Measurements from ENCODE around the gene TFAP2C.
"Not testable (repeated sequence)": the region's sequence is repeated elsewhere in the genome, so short reads cannot be mapped to it uniquely, and the experiment has no call there.

The TFAP2C gene

DNA sequence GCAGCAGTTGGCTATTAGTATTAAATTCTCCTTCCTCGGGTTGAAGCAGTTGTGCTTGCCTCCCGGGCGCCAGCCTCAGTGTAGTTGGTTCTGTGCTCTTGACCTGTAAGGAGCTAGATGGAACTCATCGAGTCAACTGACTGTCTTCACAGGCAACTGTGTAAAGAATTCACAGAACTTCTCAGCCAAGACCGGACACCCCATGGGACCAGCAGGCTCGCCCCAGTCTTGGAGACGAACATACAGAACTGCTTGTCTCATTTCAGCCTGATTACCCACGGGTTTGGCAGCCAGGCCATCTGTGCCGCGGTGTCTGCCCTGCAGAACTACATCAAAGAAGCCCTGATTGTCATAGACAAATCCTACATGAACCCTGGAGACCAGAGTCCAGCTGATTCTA lies 8.5 kb downstream of the TFAP2C start:
- DNase-seq: no peak

DNA sequence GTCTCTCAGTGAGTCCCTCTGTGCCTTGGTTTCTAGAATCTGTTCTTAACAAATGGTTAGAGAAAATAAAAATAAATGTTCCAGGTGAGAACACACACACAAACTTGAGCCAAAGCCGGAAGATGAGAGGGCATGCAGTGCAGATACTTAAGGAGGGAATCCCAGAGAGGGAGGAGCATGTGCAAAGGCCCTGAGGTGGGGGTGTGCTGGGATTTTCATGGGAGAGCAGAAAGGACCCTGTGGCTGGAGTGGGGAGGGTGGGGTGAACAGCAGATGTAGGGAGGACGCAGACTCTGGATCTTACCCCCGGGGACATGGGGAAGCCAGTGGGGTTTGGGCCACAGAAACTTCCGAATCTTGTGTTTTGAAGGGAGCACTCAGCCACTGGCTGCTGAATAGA lies 17.5 kb downstream of the TFAP2C start:
- DNase-seq: no peak

DNA sequence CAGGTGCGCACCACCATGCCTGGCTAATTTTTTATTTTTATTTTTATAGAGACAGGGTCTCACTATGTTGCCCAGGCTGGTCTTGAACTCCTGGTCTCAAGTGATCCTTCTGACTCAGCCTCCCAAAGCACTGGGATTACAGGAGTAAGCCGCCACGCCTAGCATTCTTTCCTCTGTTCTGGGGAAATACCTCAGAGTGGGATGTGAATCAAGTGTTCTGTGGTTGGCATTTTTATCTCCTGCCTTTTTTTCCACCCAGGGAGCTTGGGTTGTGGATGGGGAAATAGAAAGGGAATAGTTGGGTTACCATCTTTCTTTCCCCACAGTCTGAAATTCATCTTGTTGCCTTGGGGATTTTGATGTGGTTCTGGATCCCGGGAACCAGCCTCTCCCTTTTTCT lies 24.1 kb downstream of the TFAP2C start:
- DNase-seq: no peak

DNA sequence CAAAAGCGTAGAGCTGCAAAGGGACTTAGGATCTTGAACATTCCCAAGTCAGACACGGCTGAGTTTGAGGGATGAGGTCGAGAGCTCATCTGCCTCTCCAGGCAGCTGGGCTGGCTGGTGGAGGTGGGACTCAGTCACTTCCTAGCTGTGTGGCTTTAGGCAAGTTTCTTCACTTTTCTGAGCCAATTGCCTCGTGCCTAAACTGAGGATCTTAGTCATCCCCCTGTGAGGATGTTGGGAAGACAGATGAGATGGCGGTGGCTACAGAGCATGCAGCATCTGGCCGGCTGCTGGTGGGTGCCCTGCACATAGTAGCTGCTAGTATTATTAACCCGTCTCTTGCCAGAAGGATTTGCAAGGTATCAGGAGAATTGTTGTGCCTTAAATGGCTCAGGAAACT lies 27.5 kb downstream of the TFAP2C start:
- no peak for DNase-seq

DNA sequence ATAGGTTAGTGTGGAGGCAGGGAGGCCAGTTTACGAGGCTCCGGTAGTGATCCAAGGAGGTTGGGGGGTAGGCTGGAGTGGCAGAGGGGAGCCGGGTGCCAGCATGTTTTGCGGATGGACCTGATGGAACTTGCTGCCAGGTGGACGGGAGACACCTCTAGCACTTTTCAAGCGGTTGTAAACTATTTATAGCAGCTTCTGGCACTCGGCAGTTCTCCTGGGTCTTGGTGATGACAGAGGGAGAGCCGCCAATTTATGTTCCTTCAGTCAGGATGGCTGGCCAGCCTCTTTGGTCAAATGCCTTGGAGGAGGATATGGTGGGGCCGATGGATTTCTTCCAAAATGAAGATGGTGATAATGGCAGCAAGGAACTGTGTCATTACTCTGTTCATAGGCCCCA lies 28.8 kb downstream of the TFAP2C start:
- no peak for DNase-seq

DNA sequence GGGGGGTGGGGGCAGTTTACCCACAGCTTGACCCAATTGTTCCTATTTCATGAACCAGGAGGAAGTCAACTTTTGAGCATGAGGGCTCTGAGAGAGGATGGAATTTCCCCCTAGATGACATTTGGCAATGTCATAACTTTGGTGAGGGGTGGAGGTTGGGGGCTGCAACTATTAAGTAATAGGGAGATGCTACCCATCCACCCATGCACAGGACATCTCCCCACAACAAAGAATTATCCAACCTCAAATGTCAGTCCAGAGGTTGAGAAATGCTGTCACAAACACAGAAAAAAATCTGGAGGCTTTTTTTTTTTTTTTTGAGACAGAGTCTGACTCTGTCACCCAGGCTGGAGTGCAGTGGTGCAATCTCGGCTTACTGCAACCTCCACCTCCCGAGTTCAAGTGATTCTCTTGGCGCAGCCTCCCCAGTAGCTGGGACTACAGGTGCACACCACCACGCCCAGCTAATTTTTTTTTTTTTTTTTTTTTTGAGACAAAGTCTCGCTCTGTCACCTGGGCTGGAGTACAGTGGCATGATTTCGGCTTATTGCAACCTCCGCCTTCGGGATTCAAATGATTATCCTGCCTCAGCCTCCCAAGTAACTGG lies 29.3 kb downstream of the TFAP2C start:
- DNase-seq: not testable (repeated sequence)

DNA sequence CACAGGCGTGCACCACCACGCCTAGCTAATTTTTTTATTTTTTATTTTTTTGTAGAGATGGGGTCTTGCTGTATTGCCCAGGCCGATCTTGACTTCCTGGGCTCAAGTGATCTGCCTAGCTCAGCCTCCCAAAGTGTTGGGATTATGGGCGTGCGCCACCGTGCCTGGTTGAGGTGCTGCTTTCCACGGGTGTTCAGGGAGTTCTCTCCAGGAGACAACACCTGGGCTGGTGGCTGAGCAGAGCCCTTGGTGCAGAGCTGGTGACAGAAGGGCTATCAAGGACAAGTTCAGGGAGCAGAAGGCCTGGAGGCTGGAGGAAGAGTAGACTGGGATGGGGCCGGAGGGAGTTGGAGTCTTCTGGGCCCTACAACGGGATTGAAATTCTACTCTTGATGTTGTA lies 34.6 kb downstream of the TFAP2C start:
- DNase-seq: no peak

DNA sequence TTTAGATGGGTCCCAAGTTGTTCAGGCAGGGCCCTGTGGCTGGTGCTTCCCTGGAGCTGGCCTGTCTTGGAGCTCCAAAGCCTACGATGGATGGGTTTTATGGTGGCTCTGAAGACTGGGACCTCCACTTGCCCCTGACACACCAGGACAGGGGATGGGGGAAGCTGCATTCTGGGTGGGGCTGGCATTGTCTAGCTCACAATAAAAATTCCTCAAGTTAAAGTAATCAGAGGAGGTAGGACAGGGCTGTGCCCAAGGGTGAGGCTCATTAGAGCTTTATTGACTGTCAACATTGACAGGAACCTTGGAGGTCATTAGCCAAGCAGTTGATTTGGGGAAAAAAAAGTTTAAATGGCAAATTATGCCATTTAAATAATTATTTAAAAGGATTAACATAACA lies 35.7 kb downstream of the TFAP2C start:
- no peak for DNase-seq

DNA sequence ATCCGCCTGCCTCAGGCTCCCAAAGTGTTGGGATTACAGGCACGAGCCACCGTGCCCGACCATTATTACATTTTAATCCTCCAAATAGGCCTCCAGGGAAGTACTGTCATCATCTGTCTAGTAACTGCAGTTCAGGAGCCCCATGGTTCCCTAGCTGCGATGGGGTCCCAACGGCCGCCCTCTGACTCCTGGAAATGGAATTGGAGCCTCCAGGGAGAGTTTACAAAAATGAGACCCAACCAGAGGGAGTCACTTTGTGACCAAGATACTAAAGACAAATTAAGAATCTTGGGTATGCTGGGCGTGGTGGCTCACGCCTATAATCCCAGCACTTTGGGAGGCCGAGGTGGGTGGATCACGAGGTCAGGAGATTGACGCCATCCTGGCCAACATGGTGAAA lies 36.7 kb downstream of the TFAP2C start:
- DNase-seq: no peak

DNA sequence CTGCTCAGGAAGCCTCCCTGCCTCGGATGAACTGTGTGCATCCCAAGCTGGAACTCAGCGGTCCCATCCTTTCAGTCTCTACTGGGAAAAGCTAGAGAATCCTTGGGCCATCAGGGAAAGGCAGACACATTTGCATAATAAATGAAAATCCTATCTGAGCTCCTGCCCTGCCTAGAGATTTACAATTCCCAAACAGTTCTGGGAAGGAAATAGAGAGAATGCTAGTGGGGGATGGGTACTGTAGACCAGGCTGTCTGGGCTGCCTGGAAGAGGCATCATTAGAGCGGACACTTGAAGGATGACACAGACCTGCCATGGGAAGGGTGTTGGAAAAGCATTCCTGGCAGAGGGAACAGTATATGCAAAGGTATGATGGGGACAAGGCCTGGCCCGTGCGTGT lies 44.3 kb downstream of the TFAP2C start:
- no peak for DNase-seq

DNA sequence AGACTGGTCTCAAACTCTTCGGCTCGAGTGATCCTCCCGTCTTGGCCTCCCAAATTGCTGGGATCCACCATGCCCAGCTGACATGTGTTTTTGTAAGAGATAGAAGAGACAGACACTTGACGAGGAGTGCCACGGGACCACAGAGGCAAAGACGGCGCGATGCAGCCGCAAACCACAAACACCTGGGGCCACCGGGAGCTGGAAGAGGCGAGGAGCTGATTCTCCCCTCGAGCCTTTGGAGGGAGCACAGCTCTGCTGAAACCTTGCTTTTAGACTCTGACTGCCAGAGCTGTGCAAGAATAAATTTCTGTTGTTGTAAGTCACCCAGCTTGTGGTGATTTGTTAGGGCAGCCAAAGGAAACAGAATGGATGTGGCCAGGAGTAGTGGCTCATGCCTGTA lies 46.9 kb downstream of the TFAP2C start:
- no peak for DNase-seq

DNA sequence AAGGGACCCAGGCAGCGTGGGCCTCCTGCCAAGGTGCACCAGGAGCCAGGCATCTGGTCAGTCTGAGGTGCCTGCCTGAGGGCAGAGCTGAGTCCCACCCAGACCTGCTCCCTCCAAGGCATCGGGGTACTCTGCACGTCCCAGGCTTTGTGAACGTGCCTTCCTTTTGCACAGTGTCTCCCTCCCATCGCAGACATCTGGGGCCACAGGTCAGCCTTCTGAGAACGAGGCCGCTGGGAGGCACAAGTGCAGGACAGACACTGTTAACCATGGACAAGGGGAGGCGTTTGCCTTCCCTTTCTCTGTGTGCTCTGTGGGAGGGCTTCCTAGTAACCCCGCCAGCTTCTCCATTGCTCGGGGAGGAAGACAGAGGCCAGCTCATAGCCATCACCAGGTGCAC lies 47.6 kb downstream of the TFAP2C start:
- no peak for DNase-seq

DNA sequence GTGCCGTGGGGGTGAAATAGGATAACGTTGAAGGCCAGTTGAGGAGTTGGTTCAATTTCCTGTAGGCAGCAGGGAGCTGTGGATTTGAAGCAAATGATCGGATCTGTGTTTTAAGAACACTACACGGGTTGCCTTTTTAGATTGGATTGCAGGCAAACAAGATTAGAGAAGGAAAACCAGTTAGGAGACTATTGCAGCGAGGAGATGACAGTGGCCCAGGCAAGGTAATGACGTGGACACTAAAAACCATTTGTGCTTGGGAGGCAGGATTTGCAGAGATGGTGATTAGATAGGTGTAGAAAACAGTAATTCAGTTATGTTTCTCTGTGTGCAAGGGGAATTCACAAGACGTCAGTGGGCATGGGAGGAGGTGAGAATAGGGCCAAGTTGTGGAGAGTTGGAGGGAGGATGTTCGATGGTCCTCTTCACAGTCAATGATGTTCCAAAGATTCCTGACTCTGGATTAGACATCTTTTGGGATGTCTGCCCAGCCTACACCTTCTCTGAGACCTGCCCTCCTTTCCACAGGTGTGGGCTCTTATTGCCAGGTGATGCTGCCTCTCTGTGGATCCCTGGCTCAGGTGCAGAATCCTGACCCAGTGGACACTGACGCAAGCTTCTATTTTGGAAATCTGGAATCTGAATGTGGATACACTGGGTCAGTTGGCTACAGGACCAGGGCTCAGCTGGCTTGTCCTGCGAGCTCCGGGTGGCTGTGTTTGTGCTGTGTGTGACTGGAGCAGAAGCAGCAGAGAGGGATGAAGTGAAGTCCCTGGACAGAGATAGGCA lies 54.2 kb downstream of the TFAP2C start:
- DNase-seq: no peak

DNA sequence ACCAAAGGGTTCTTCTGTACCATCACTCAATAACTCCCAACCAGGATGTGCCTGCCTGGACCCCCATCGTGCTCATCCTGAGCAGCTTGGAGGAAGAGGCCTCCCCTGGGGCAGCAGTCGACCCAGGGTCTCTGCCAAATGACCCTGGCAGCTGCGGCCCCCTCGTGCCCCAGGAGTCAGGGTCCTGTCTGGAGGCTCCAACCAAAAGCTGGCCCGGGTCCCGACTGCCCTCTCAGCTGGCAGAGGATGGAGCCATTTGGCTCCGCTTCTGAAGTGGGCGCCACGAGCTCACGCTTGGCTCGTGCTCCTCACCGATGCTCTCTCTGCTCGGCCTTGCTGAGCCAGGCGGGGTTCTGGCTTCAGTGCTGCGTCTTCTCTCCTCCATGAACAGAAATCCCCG lies 56.8 kb downstream of the TFAP2C start:
- peak in 1 of 58 donors; percentile 7 for DNase-seq

DNA sequence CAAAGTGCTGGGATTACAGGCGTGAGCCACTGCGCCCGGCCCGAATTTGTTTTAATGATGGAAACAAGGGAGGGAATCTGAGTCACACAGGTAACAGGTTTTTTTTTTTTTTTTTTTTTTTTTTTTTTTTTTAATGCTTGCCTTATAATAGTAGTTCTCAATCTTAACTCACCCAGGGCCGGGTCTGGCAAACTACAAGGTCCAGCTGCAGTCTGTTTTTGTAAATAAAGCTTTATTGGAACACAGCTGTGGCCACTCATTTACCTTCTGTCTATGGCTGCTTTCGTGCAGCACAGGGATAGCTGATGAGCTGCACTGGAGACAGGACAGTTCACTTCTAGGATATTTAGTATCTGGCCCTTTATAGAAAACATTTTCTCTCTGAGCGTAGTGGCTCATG lies 58.0 kb downstream of the TFAP2C start:
- no peak for DNase-seq

DNA sequence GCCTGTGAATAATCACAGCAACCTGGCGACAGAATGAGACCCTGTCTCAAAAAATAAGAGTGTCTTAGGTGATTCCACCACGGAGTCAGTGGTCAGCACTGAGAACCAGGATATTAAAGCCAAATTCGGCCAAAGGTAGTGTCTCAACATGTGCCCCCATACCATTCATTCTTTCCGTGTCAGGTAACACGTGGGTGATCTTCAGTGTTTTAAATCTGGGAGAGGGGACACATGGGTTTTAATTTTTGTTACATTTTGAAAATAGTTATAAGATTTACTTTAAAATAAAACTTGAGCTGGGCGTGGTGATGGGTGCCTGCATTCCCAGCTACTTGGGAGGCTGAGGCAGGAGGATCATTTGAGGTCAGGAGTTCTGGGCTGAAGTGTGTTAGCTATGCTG lies 59.0 kb downstream of the TFAP2C start:
- no peak for DNase-seq
